NCI-H2171 (cell line): ENCODE results near the gene HEPACAM2.

Source experiments
- DNase-seq: peaks from one replicate; lab custom pipeline; 2025; lab: John Stamatoyannopoulos, UW

HEPACAM2 gene

DNA sequence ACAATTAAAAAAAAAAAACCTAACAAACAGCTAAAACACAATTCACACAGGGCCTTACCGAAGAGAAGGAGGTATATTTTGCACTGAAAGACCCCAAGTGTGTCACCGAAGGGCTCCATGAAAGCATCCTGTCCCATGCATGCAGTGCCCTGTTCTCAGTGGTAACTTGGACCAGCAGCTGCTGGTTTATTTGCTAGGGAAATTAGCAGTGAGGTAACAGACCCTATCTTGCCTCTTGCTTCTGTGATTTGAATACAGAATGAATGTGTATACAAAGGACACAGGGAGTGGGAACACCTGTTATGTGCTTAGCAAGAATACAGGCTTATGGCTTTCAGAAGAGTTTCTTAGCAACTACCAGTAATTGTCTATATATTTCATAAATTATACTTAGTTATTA, at the start of gene HEPACAM2:
Gene HEPACAM2, minus strand, starts transcription at position 160 of the 400 bp plus-strand sequence.
- DNase-seq = peak; percentile 42

DNA sequence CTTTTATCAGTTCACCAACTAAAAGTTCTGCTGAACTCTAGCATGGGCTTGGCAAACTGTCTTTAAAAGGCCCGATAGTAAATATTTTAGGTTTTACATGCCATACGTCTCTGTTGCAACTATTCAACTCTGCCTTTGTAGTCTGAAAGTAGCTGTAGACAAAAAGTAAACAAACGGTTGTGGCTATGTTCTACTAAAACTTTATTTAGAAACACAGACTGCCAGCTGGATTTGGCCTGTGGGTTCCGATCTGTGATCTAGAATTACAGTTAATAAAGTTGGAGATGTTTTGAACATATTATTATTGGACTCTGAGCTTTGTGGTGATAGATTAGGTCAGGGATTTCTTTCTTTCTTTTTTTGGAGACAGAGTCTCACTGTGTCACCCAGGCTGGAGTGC, 39.0 kb upstream of the HEPACAM2 start:
- no peak for DNase-seq

DNA sequence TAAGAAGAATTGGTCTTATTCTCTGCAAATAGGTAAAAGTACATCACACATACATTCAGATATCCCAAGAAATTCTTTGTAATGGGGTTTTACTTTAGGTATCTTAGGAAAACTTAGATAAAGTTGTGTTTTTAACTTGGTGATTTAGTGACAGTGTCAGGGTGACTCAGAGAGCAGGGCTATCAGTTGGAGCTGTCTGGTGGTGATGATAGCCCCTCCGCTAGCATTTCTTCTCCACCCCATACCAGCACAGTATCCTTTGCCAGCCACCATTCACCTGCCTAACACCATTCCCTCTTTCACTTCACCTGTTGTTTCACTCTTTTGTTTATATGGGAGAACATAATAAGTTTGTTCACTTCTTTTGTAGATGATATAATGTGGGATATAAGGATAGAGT, 36.3 kb upstream of the HEPACAM2 start:
- no peak for DNase-seq

DNA sequence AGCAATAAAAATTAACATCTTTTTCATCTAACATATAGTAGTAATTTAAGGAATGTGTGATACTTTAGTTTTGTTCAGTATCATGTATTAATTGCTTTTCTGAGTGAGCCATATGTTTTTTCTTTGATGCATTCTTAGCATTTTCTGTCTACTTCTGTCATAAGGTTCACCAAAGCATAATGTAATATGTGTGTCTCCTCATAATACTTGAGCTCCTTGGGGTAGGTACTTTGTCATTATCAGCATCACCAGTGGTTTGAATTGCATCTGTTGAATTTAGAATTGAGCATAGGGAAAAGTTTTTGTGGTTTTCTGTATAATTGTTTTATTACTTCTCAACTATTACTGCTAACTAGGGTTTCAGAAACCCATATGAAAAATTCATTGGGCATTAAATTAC, 32.4 kb upstream of the HEPACAM2 start:
- no peak for DNase-seq

DNA sequence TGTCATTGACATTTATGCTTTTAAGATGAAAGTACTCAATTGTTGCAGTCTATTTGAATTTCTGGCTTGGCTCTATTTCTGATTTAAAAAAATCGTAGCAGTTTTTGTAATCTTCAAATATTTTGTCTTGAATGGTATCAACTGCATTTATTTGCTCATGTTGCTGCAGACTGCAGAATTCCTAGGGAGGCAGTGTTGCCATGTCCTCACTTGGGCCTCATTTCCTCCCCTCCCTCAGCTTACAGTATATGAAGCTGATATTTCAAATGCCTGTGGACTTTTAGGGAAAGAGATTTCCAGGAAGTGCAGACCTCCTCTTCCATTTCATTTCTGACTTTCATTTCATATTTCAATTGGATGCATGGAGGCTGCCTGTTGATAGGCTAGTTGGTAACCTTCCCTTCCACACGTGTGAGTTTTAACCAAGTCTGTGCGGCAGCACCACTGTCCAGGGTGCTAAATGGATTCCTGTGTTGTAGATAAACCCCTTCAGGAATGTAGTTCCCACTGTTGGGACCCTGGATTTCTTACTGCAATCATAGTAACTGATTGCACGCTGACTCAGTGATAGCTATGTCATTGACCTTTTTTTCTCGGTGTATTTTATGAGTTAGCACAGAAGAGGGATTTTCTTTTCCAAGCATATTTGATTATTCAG, 23.4 kb upstream of the HEPACAM2 start:
- DNase-seq = no peak

DNA sequence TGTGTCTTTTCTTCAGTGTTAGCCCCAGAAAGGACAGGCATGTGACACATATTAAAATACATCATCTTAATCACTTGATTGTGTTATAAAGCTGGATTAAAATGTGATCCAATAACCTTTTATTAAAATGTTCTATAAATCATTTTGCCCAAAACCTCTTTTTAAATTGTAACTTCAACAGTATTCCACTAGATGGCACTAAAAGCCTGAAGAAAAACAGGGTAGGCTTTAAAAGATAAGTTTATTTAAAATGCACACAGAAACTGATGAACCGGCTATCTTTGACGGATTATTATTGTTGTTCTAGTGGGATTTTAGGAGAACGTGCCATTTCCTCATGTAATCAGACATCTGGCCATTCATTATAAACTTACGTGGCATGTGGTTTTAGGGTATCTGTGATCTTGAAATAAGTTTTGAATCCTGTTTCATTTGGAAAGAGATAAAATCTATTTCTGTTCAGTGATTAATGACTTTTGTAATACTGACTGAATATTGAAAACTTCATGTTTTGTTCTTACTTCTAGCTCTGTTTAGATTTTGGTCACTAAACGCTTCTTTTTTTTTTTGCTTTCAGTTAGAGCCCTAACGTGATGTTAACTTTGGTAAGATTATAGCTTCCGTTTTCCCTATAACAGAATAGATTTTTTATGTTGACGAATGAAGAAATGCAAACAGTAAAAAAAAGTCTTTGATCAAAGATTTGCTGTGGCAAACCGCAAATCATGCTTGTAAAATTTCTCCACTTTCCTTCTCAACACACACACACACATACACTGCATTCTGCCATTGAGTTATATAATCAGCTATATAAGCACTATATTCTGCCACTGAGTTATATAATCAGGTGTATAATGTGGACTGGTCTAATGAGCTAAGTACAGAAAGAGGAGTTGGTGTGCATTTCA, 19.5 kb upstream of the HEPACAM2 start:
- DNase-seq = peak; percentile 10

DNA sequence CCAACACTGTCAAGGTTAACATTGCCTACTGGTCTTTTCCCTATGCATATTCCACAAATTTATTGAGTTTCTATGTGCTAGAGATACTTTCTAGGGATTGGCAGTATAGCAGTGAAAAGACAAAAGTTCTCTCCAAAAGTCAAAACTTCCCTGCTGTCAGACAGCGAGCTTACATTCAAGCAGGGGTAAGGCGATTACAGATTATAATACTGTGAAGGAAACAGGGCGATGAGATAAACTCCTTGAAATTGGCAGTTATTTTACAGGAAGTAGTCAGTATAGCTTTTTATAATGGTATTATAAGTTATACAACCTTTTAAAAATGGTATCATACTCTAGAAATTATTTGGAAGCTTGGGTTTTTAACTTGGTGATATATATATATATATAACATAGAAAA, 15.8 kb upstream of the HEPACAM2 start:
- no peak for DNase-seq

DNA sequence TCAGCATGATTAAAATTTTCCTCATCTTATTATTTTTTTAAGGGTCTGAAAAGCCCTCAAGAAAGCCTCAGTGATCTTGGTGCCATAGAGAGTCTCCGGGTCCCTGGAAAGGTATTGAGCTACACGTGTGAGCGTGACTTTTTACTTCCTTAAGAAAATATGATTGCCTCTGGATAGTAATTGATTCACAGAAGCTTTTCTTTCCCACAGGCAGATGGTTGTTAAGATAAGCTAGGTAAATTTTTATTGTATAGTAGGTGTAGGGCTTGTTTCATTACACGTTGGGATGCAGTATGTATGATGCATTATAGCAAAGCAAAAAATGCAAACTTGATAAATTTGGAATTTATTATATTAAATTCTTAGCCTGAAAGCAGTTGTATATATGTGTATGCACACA, 13.6 kb upstream of the HEPACAM2 start:
- no peak for DNase-seq

DNA sequence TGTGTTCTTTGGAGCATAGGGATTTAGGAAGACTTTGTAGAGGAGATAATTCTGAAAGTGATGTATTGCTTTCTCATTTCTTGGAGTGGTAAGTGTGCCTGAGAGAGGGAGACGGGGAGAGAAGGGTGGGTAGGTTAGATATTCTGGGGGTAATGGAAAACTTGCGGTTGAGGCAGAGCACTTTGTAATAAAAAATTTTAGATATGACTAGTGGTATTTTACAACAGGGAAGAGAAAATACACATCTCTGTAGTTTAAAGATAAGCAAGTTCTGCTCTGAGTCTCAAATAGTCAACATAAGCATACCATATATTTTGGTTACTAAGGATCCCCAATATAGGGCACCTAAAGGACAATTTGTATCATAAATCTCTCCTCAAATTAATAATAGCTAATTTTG, 12.5 kb upstream of the HEPACAM2 start:
- DNase-seq = no peak

DNA sequence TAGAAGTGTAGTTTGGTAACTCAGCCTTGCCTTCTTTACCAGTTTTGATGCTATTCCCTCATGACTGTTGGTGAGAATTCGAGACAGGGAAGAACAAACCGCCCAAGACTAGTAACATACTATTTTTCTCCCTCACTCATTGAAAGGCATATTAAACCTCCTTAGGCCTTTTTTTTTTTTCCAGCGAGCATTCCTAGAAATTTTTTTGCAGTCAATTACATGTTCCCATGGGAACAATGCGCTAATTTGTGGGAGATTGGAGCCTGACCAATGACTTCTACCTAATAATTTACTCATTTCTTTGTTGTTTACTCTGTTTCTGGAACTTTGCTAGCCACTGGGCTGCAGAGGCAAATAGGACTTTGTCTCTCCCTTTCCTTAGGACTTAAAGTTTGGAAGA, 11.9 kb upstream of the HEPACAM2 start:
- DNase-seq = no peak

DNA sequence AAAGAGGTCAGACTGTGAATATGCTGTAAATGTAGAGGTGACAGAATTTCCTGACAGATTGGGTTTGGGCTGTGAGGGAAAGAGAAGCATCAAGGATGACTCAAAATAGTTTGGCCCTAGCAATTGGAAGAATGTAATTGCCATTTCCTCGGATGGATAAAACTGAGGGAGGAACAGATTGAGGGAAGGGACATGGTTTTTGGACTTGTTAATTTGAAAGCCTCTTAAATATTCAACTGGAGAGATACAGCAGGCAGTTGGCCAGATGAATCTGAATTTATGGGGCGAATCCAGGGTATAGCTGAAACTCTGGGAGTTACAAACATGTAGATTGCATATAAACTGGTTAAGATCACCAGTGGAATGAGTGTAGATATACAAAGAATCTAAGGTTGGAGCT, 9.3 kb upstream of the HEPACAM2 start:
- no peak for DNase-seq

DNA sequence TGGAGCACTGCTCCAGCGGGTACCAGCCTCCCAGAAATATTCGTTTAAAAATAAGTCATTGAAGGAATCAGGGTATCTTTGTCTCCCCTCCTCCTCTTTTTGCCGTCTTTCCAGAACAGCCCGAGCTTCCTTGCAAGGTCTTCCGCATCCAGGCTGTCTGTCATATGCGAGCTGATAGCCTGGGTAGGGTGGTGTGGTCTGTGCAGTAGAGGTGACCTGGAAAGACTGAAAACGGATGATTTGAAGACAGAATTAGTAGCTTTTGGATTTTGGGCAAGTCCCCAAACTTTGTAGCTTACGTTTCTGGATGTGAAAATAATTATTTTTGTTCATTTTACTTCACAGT, 6.4 kb upstream of the HEPACAM2 start:
- no peak for DNase-seq

DNA sequence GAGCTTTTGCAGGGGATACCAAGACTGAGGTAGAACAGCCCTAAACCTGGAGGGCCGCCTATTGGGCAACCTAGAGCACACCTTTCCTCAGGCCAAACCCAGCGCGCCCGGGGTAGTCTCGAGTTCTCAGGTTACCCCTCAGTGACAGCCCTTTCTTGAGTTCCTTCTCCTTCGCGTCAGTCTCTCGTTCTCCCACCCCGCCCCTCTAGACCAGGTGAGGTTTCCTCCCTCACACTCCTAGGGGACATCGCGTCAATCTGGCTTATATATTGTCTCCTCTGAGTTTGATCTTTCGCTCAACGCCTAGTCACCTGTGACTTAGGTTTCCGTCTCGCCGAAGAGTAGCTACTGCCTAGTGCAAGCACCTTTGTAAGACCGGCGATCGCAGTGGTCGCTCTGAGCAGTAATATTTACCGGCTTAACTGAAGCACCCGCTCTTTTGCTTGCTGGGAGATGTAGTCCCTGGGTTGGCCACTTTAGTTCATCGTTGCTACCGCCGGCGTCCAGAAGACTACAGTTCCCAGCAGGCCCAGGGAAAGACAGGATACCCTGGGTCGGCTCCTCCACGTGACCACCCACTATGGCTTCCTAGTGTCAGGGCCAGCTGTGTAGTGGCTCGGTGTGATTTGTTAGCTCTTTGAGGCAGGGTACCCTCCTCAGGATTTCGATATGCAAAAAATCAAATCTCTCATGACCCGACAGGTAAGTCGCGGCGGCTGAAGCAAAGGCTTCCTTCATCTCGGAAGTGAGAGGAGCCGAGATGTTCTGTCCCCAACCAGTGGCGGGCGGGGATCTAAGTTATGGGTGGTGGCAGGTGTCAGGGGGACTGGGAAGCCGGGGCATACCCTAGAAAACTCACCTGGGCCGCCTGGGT, 5.8 kb upstream of the HEPACAM2 start, which contains the start of gene VPS50:
Gene VPS50, plus strand, starts transcription at position 568 of the 874 bp plus-strand sequence. Its CDS starts 102 bp downstream, at position 670.
- DNase-seq = peak; percentile 96

DNA sequence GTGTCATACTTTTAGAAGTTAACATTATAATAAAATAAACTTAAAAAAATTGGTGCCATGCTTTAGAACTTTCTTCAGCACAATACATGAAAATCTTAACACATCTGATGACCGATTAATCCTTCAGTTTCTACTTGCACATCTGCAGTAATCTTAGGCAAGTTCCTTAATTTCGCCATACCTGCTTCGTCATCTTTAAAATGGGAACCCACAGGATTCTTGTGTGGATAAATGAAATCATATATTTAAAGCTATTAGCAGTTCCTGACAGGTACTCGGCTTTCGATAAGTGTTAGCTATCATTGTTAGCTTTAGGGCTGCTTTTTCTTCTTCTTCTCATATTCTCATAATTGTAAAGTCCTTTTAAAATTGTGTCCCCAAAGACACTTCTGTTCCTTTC, 5.0 kb upstream of the HEPACAM2 start:
- no peak for DNase-seq

DNA sequence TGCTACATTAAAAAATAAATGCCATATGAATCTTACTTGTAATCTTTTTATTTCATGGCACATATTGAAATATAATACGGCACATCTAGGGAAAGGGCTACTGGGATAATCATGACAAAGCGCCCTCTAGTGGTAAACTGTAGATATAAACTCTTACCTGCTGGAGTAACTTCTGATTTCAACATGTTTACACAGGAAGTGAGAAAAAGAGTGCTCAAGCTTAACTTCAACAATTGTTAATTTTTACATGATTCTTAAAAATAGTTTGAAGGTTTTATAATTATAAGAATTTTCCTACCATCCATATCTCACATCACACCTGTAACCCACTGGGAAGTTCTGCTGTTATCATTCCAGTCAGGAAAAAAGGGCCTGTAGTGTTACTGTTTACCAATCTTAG, 2.0 kb upstream of the HEPACAM2 start:
- DNase-seq = peak; percentile 57

DNA sequence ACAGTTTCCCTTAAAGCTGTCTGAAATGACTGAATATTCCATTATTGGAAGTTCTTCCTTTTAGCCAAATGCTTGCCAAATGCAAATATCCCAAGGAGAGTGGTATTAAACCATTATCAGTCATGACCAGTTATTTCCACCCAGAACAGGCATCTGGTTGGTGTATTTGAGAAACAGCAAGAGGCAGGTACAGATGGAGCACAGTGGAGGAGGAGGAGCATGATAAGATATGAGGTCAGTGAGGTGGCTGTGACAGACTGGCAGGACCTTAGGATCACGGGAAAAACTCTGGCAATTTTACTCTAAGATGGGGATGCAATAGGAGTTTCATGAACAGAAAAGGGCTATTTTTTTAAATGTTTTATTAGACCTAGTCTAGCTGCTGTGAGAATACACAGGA, 6.4 kb downstream of the HEPACAM2 start:
- no peak for DNase-seq

DNA sequence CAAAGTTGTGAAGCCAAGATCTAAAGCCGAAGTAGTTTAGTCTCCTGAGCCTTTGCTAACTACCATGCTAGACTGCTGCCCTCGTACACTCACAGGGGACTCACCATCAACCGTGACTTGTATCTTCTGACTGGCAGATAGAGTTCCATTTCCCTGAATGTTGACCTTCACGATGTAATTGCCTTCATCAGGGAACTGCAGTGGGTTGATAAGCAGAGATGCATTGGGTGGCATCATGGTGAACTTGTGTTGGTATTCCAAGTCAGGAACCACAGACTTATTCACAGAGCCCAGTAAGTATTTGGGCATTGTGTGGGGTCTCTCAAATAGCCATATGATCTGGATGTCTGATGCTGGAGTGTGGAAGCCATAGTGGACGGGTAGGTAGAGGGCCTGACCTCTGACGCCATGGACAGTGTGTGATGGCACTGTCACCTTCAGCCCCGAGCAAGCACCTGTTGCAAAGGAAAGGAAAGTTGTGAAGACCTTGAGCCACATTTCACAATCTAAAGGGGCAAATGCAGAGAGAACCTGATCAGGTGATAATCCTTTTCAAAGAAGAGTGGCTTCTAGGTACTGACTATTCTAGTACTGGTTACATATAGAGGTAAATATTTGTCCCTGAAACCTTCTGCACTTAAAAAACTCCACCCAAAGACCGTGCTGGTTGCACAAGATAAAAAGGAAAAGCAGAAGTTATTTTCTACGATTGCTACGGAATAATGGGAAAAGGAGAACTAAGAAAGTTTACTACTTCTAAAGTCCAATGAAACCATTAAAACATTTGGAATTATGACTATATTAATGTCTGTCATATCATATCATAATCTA, 7.1 kb downstream of the HEPACAM2 start:
- no peak for DNase-seq

DNA sequence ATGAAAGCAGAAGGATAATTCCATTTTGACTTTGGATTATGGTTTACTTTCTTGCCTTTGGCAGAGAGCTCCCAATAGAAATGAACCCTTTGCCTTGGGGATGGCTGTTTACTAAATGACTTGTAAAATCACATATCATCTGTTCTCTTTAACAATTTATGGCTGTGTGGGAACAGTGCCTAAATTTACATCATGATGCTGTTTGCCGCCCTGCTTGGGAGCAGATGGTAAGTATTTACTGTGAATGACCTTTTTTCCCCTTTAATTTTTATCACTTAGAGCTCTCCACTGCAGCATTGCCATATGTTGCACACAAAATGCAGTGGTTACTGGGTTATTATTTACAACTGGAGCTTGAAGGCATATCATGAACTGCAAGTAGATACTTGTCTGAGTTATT, 13.4 kb downstream of the HEPACAM2 start:
- DNase-seq = peak; percentile 87

DNA sequence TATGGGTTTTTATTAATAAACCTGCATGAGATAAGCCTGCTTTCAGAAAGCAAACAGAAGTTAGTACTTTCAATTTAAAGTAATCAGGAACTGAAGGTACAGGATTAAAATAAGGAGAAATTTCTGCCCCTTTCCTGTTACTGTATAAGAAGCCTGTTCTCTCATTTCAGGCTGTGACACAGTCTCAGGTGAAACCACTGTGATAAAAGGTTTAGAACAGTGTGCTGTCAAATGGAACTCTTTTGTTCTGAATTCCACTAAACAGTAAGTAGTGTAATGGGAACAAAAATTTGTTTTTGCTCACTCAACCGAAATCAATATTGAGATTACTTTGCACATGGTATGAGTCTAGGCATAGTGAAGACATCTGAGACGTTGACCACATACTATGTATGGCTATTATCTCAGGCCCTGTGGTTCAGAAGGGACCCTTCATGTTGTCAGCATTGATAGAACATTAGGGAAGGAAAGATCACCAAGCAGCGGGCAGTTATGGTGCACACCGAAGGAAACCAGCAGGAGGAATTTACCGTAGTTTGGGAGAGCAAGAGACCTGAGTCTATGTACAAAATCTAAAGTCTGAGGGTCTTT, 14.9 kb downstream of the HEPACAM2 start:
- DNase-seq = no peak

DNA sequence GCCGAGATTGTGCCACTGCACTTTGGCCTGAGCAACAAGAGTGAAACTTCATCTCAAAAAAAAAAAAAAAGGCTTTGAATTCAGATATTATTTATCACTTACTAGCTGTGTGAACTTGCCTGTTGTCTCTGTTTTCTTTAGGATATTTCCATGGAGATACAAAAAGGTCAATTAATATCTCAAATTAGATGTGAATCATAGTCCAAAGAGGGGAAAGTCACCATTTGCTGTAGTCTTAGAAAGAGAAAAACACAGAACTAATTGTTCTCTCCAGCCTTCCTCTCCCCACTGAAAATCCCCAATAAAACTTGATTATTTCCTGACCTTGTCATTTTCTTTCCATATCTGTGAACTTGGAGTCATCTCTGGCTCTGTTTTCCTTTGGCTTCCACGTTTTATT, 21.2 kb downstream of the HEPACAM2 start:
- DNase-seq = no peak

DNA sequence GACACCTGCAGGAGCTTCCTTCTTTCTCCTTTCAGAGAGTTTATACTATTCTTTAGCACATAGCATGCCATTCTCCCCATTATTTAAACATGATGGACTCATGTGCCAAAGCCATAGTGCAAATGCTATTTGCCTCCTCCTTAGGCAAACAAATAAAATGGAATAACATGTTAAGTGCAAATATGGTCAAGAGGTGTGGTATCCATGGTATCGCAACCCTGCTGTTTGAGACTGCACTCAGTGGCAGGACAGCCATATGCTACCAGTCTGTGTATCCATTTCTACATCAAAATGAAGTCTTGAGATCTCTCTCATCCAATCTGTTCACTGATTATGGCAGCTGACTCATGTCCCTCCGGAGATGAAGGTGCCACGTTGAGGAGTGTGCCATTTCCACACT, 22.8 kb downstream of the HEPACAM2 start:
- peak; percentile 78 for DNase-seq
